Measurements from ENCODE around the gene OVOL3.
A peak's percentile ranks its signal among the peaks of the same experiment; 100 is the strongest.

The OVOL3 gene

GRCh38 chr19:36111200-36111539, 227 bp downstream of the OVOL3 start:
- no peak for DNase-seq (ENCODE audit: low read depth)
- H3K4me3 ChIP-seq (ENCODE audit: low read length): no peak overlapping the region
- no peak for TF ChIP-seq CTCF (conservative IDR thresholded peaks at IDR 0.05; ENCODE audit: low read length)

GRCh38 chr19:36112678-36113077, 1.7 kb downstream of the OVOL3 start:
- DNase-seq (ENCODE audit: low read depth): no peak
- H3K4me3 ChIP-seq (ENCODE audit: low read length): no peak overlapping the region
- no peak for TF ChIP-seq CTCF (conservative IDR thresholded peaks at IDR 0.05; ENCODE audit: low read length)

- TF ChIP-seq CTCF (conservative IDR thresholded peaks at IDR 0.05; ENCODE audit: low read length): no peak
- no peak for DNase-seq (ENCODE audit: low read depth)
- H3K4me3 ChIP-seq (ENCODE audit: low read length): peak overlapping the region; percentile 97
Measured at GRCh38 chr19:36113425-36113824, 2.5 kb downstream of the OVOL3 start.

GRCh38 chr19:36113894-36114720, 3.2 kb downstream of the OVOL3 start:
- peak; percentile 30 for TF ChIP-seq CTCF (conservative IDR thresholded peaks at IDR 0.05; ENCODE audit: low read length)

GRCh38 chr19:36114721-36115452, 3.9 kb downstream of the OVOL3 start, which contains the start of gene POLR2I:
Gene POLR2I (minus strand): TSS chr19:36114875. CDS start chr19:36114856, 19 bp downstream.
- H3K4me3 ChIP-seq (ENCODE audit: low read length): peak within 1 kb of the TSS; percentile 97
- DNase-seq (ENCODE audit: low read depth): peak; percentile 100
- TF ChIP-seq CTCF (conservative IDR thresholded peaks at IDR 0.05; ENCODE audit: low read length): no peak

More at GRCh38 chr19:36113894-36114720, 3.2 kb downstream of the OVOL3 start:
- DNase-seq (ENCODE audit: low read depth): peak; percentile 38
- peak overlapping the region; percentile 97 for H3K4me3 ChIP-seq (ENCODE audit: low read length)

- peak within 1 kb of the TSS; percentile 97 for H3K4me3 ChIP-seq (ENCODE audit: low read length)
- DNase-seq (ENCODE audit: low read depth): peak; percentile 30
- no peak for TF ChIP-seq CTCF (conservative IDR thresholded peaks at IDR 0.05; ENCODE audit: low read length)
Measured at GRCh38 chr19:36115453-36116343, 4.8 kb downstream of the OVOL3 start, which contains the start of gene TBCB. Gene TBCB (plus strand): TSS chr19:36115468. CDS start chr19:36115561, 93 bp downstream.
